Ishikawa (cell line): ENCODE data around the gene PLXNC1.

Experiments
- CREB1 ChIP-seq: IDR thresholded peaks from 2 replicates; pipeline ENCODE4 v1.6.1; 2012; ENCODE audit warnings: low read depth
- FOXM1 ChIP-seq: IDR thresholded peaks from 2 replicates; pipeline ENCODE4 v1.6.1; 2012; ENCODE audit warnings: low read depth, borderline replicate concordance
- MAX ChIP-seq: IDR thresholded peaks from 2 replicates; pipeline ENCODE4 v1.6.1; 2012
- RAD21 ChIP-seq: IDR thresholded peaks from 2 replicates; pipeline ENCODE4 v1.6.1; 2012; ENCODE audit warnings: low read depth
- TCF12 ChIP-seq: IDR thresholded peaks from 2 replicates; pipeline ENCODE4 v1.6.1; 2012; ENCODE audit warnings: low read depth
- USF1 ChIP-seq: IDR thresholded peaks from 2 replicates; pipeline ENCODE4 v1.6.1; 2012
- YY1 ChIP-seq: IDR thresholded peaks from 2 replicates; pipeline ENCODE4 v1.6.1; 2012; ENCODE audit warnings: low read depth

- TF ChIP-seq MAX: no peak
- no peak for TF ChIP-seq USF1
- TF ChIP-seq TCF12: no peak
- no peak for TF ChIP-seq RAD21
- TF ChIP-seq YY1: no peak
- no peak for TF ChIP-seq FOXM1
- TF ChIP-seq CREB1: no peak
Measured at GRCh38 chr12:94265539-94265938, 117.2 kb downstream of the PLXNC1 start.
